Ramos (cell line): ENCODE data around the gene KLHL28.

Experiments
- in situ Hi-C: fragments of 300-500 bp; cut with MboI; formaldehyde crosslinking; loops from one replicate; pipeline ENCODE4 v1.14.3; 2022; ENCODE audit warnings: low sequenced_read_pairs; ENCODE audit not compliant: unreplicated experiment

Gene KLHL28

GRCh38 chr14:44962334-44963043 lies 742 bp upstream of the KLHL28 start:
- in situ Hi-C loops: no loop called here

DNA sequence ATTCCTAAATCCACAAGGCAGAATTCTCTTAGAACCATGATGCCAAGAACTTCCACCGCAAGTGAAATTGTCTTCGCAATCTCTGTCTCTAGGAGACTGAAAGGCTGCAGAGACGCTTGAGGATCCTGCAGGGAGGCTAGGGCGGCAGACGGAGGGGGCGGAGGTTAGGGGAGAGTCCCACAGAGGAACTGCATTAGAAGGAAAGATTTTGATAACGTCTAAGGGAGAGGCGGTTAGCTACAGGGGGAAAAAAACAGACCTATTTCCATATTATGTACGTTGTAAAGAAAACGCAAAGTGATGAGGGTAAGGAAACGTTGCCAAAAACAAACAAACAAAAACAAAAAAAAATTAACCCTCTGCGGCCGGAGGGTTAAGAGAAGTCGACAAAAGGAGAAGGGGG lies 595 bp downstream of the KLHL28 start:
- in situ Hi-C loops: no loop called here

- in situ Hi-C loops: no loop called here
These were observed 1.1 kb downstream of the KLHL28 start for GRCh38 chr14:44960646-44961045.

- in situ Hi-C loops: no loop called here
These were observed 1.6 kb downstream of the KLHL28 start for GRCh38 chr14:44960146-44960545.

GRCh38 chr14:44959538-44959937 lies 2.2 kb downstream of the KLHL28 start:
- in situ Hi-C loops: no loop called here

GRCh38 chr14:44956866-44957265 lies 4.9 kb downstream of the KLHL28 start:
- in situ Hi-C loops: no loop called here

GRCh38 chr14:44955528-44955927 lies 6.2 kb downstream of the KLHL28 start:
- in situ Hi-C loops: no loop called here

DNA sequence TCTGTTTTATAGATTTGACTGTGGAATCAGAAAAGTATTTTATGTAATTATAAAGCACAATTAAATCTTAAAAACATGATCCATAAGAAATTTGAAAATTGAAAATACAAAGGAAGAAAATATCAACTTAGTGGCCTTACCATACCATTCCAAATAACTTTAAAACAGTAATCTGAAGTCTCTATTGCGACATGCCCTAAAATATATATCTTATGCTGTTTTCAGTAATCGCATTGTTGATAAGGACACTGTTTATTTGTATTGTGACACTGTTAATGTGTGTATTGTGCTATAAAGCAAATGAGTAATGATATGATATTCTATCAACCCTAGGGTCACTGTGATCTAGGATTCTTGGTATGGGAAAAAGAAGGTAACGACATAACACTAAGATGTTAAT lies 7.0 kb downstream of the KLHL28 start:
- in situ Hi-C loops: no loop called here

DNA sequence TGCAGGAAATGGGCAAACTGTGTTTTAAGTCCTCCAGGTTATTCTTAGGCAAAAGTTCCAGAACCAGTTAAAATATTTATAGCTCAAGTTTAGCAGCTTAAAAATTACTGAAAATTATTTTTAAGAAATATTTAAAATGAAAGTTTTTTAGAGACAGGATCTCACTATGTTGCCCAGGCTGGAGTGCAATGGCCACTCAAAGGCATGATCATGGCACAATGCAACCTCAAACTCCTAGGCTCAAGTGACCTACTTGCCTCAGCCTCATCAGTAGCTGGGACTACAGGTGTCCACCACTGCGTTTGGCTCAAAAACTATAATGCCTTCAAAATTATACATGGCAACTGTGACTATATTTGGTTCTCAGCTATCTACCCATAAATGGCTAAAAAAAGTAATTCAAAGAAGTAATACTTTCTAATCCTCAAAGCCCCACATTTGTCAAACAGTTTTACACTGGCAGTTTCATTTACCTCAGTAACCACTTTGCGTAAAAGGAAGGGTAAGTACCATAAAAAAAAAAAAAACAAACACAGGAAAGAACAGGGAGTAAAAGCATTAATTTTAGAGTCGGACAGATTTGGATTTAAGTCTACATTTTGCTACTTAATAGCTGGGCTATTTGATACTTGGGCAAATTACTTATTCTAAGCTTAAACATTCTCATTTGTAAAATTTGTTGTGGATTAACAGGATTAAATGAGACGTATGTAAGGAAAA lies 9.2 kb downstream of the KLHL28 start:
- in situ Hi-C loops: no loop called here

DNA sequence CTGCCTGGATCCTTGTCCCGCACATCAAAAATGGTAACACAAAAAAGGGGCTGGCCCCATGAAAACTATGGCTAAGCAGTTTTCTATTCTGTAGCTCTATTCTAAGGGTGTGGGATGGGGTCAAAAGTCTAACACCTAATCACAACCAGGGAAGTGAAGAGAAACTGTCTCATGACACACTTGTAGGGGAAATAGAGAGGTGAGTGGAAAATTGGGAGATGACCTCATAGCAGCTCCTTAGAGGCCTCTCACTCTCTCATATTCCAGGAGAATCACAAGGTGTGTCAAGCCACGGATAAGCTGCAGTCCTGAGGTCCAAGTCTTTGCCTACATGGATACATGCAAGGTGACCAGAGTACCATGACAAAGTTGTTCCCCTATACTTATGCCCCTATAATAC lies 10.7 kb downstream of the KLHL28 start:
- in situ Hi-C loops: no loop called here

DNA sequence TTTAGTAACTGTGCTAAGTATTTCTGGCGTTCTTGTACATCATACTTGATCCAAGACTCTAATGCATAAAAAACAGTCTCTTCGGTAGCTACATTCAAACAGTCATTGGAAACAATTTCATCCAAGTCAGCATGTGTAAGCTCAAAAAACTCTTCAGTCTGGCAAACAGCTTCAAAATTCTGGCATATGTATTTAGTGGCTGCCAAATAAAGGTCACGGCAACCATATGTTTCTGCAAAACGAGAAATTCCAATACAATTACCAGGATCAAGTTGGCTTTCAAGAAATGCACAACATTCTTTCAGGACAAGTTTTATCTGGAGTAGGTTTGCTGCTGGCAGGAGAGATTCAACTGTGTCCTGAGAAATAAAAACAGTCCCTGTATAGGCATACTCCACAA lies 16.5 kb downstream of the KLHL28 start:
- in situ Hi-C loops: no loop called here

DNA sequence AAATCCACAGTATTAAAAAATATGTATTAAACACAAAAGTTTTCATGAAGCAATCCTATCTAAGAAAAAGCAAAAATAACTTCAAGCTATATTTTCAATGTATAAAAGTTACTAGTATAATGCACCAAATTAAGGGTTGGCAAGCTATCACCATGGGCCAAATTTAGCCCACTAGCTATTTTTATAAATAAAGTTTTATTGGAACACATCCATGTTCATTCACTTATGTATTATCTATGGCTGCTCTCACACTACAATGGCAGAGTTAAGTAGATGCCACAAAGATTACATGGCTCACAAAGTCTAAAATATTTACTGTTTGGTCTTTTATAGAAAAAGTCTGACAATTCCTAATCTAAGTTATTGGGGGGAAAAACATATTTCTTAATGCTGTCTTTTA lies 17.6 kb downstream of the KLHL28 start:
- in situ Hi-C loops: no loop called here

GRCh38 chr14:44942436-44942835 lies 19.3 kb downstream of the KLHL28 start:
- in situ Hi-C loops: no loop called here

- in situ Hi-C loops: no loop called here
These were observed 20.2 kb downstream of the KLHL28 start for GRCh38 chr14:44941591-44941990.

DNA sequence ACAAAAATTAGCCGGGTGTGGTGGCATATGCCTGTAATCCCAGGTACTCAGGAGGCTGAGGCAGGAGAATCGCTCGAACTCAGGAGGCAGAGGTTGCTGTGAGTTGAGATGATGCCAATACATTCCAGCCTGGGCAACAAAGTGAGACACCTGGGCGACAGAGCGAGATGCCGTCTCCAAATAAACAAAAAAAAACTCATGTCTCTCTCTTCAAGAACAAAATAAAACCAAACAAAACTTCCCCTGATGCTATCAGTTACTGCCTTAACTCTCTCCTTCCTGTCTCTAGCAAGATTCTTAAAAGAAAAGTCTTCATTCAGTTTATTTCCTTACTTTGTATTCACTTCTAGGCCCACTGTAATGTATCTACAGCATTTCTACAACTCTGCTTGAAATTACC lies 20.8 kb downstream of the KLHL28 start:
- in situ Hi-C loops: no loop called here

- in situ Hi-C loops: no loop called here
These were observed 21.5 kb downstream of the KLHL28 start for GRCh38 chr14:44940211-44940610.

- in situ Hi-C loops: no loop called here
These were observed 24.2 kb downstream of the KLHL28 start for GRCh38 chr14:44937547-44937946.

DNA sequence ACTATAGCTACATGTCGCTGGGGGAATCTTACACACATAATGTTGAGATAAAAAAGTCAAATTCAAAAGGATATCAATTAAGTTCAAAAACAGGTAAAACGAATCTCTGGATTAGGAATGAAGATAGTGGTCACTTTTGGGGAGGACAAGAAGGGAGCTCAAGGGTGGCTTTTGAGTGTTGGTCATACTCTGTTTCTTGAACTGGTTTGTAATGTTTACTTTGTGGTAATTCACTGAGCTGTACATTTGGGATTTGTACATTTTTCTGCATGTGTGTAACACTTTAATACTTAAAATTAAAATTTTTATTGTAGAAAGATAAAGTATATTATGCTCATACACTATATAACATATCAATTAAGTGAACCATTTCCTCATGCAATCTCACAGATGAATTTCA lies 26.6 kb downstream of the KLHL28 start:
- in situ Hi-C loops: no loop called here

DNA sequence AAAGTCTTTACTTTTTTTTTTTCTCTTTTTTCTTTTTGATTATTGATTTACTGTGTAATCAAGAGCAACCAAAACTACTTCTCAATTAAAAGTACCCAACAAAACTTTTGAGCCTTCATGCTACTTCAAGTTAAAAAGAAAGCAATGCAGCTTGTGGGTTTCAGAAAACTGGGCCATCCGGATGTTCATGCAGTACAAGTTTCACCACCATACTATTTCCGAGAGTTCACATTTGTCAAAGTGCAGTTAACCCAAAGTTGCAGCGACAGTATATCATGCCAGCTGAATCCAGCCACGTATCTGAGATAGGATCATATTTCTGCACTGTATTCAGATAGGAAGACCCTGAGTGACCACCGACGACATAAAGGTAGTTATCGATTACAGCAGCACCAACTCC lies 33.0 kb downstream of the KLHL28 start:
- in situ Hi-C loops: no loop called here

DNA sequence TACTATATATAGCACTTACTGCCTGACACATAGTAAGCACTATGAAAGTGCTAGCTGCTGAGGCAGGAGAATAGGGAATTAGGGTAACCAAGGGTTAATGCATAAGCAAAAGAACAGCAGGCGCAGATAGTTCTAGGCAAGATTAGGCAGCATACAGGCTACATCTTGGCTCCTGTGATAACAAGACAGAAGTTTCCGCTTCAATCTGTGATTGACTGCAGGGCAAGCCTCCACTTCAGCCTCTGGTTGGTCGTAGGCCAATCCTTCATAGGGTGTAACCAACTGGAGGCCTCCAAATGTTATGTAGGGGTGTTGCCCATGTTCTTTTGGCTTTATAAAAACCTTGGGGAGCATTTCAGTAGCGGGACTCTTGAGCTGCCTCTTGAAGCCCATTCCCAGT lies 46.9 kb downstream of the KLHL28 start:
- in situ Hi-C loops: no loop called here

GRCh38 chr14:44912041-44912869 lies 49.5 kb downstream of the KLHL28 start:
- in situ Hi-C loops: no loop called here
